Keratinocyte (primary cell): ENCODE data around the gene ASB13.

Experiments
- EZH2 ChIP-seq: IDR thresholded peaks from one replicate; pipeline ENCODE4 v1.6.1; 2012; ENCODE audit warnings: inconsistent platforms, mild to moderate bottlenecking, low read length, moderate library complexity
- TF ChIP-seq, protein P1 (sequence below), 3 experiments: IDR thresholded peaks in 1 of 3; conservative IDR thresholded peaks in 1 of 3; optimal IDR thresholded peaks in 1 of 3; 2 replicates in 2 of 3; 3 replicates in 1 of 3; pipeline versions ENCODE3 to v1.5.1; 2011; ENCODE audit warnings: low read length in 3 of 3, mild to moderate bottlenecking in 3 of 3, moderate library complexity in 2 of 3, control low read depth in 1 of 3, inconsistent platforms in 1 of 3; ENCODE audit not compliant: insufficient read depth in 2 of 3; ENCODE audit errors: extremely low read depth in 1 of 3

GRCh38 chr10:5655121-5655520 lies 11.3 kb downstream of the ASB13 start:
- TF ChIP-seq, protein P1, sequence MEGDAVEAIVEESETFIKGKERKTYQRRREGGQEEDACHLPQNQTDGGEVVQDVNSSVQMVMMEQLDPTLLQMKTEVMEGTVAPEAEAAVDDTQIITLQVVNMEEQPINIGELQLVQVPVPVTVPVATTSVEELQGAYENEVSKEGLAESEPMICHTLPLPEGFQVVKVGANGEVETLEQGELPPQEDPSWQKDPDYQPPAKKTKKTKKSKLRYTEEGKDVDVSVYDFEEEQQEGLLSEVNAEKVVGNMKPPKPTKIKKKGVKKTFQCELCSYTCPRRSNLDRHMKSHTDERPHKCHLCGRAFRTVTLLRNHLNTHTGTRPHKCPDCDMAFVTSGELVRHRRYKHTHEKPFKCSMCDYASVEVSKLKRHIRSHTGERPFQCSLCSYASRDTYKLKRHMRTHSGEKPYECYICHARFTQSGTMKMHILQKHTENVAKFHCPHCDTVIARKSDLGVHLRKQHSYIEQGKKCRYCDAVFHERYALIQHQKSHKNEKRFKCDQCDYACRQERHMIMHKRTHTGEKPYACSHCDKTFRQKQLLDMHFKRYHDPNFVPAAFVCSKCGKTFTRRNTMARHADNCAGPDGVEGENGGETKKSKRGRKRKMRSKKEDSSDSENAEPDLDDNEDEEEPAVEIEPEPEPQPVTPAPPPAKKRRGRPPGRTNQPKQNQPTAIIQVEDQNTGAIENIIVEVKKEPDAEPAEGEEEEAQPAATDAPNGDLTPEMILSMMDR (optimal IDR thresholded peaks at IDR 0.05 in 1 of 3, IDR thresholded peaks at IDR 0.05 in 1 of 3, conservative IDR thresholded peaks at IDR 0.05 in 1 of 3; ENCODE audit: extremely low read depth in 1 of 3, insufficient read depth in 2 of 3, low read length in 3 of 3) = no peak
- TF ChIP-seq EZH2 = no peak
